ENCODE data around the gene MSH3. TPM values are rescaled to one million over a fixed set of nuclear protein-coding genes. Genes with fewer than 3 reads are reported as not detected.
"Not testable (repeated sequence)": the region's sequence is repeated elsewhere in the genome, so short reads cannot be mapped to it uniquely, and the experiment has no call there.

MSH3 gene
- total and polyA plus RNA-seq, 3 donors from 2014 or later: 7.6 to 17.7 (median 16.6) TPM

GRCh38 chr5:80834710-80835109, 180.3 kb downstream of the MSH3 start:
- intact Hi-C loops (cut with DNase I; ENCODE audit: low total_unique reads): no loop called here
- TF ChIP-seq POLR2A (IDR thresholded peaks at IDR 0.05) (no peak), CTCF (IDR thresholded peaks at IDR 0.05) (no peak)

GRCh38 chr5:80835128-80835527, 180.7 kb downstream of the MSH3 start:
- intact Hi-C loops (cut with DNase I; ENCODE audit: low total_unique reads): no loop called here
- H3K27me3 ChIP-seq: no peaks in the 10 kb centered on the region
- DNase-seq: no peak
- H3K27ac ChIP-seq: no peak overlapping the region
- no peaks in the 10 kb centered on the region for H3K4me1 ChIP-seq
- H3K36me3 ChIP-seq (ENCODE audit: low read depth, missing control alignments): no peaks in the 10 kb centered on the region
- 83 to 97% methylated on average over 4 of the region's 4 CpGs for WGBS, 2 donors
- H3K4me3 ChIP-seq: no peak overlapping the region
- no peaks in the 10 kb centered on the region for H3K9me3 ChIP-seq
- TF ChIP-seq CTCF (IDR thresholded peaks at IDR 0.05) (no peak), POLR2A (IDR thresholded peaks at IDR 0.05) (no peak)

More at GRCh38 chr5:80834710-80835109, 180.3 kb downstream of the MSH3 start:
- H3K27me3 ChIP-seq: no peaks in the 10 kb centered on the region
- no peaks in the 10 kb centered on the region for H3K36me3 ChIP-seq (ENCODE audit: low read depth, missing control alignments)
- H3K4me3 ChIP-seq: no peak overlapping the region
- H3K9me3 ChIP-seq: no peaks in the 10 kb centered on the region
- H3K27ac ChIP-seq: no peak overlapping the region
- H3K4me1 ChIP-seq: no peaks in the 10 kb centered on the region
- DNase-seq: no peak

- intact Hi-C loops (cut with DNase I; ENCODE audit: low total_unique reads): no loop called here
- TF ChIP-seq POLR2A (IDR thresholded peaks at IDR 0.05): no peak
- TF ChIP-seq CTCF (IDR thresholded peaks at IDR 0.05): no peak
- H3K27me3 ChIP-seq: no peaks in the 10 kb centered on the region
Observed at GRCh38 chr5:80837679-80838078, 183.2 kb downstream of the MSH3 start.

GRCh38 chr5:80841026-80841797, 186.8 kb downstream of the MSH3 start:
- WGBS, 2 donors: 98 to 99% methylated on average over 6 of the region's 6 CpGs
- intact Hi-C loops (cut with DNase I; ENCODE audit: low total_unique reads); H3K27me3 ChIP-seq; DNase-seq; H3K36me3 ChIP-seq (ENCODE audit: low read depth, missing control alignments); H3K4me3 ChIP-seq; H3K4me1 ChIP-seq; H3K27ac ChIP-seq; H3K9me3 ChIP-seq: not testable (repeated sequence)

More at GRCh38 chr5:80837679-80838078, 183.2 kb downstream of the MSH3 start:
- Histone ChIP-seq H3K27ac (no peak overlapping the region), H3K4me3 (no peak overlapping the region), H3K4me1 (no peaks in the 10 kb centered on the region), H3K36me3 (ENCODE audit: low read depth, missing control alignments) (no peaks in the 10 kb centered on the region), H3K9me3 (no peaks in the 10 kb centered on the region)
- no peak for DNase-seq

- 80 to 88% methylated on average over 8 of the region's 8 CpGs for WGBS, 2 donors
- H3K27ac ChIP-seq; H3K9me3 ChIP-seq; H3K36me3 ChIP-seq (ENCODE audit: low read depth, missing control alignments); H3K4me1 ChIP-seq; H3K27me3 ChIP-seq; DNase-seq; intact Hi-C loops (cut with DNase I; ENCODE audit: low total_unique reads); H3K4me3 ChIP-seq: not testable (repeated sequence)
Observed at GRCh38 chr5:80846422-80846821, 192.0 kb downstream of the MSH3 start.

- H3K9me3 ChIP-seq; H3K36me3 ChIP-seq (ENCODE audit: low read depth, missing control alignments); H3K27me3 ChIP-seq; H3K4me1 ChIP-seq; H3K4me3 ChIP-seq; DNase-seq; intact Hi-C loops (cut with DNase I; ENCODE audit: low total_unique reads); H3K27ac ChIP-seq: not testable (repeated sequence)
- 93 to 97% methylated on average over 1 of the region's 1 CpG for WGBS, 2 donors
Observed at GRCh38 chr5:80850168-80850567, 195.7 kb downstream of the MSH3 start.

Data from testis (tissue), 3 donors.